A549 treated with AZD9567 at 1 μM for 4 hours (cell line): ENCODE measurements around the gene CRX. TPM values are rescaled to one million over a fixed set of nuclear protein-coding genes. Genes with fewer than 3 reads are reported as not detected.

Source experiments
- total RNA-seq: library from RNA; stranded (reverse); fragments of 200-300 nt; extraction: Qiagen RNA extraction; gene quantifications from 5 replicates; pipeline ENCODE4 v1.2.3, GENCODE V29; 2022; ENCODE audit not compliant: insufficient read depth

Gene CRX
- not detected in 5 replicates for total RNA-seq

GRCh38 chr19:47821460-47822020, at the start of gene CRX:
TSS of gene CRX (plus strand) at chr19:47821937. CDS start at chr19:47834444, 12,507 bp downstream.

GRCh38 chr19:47778049-47778953, 43.4 kb upstream of the CRX start, which contains the start of gene SELENOW:
TSS of gene SELENOW (plus strand) at chr19:47778703. CDS start at chr19:47778786, 83 bp downstream.

DNA sequence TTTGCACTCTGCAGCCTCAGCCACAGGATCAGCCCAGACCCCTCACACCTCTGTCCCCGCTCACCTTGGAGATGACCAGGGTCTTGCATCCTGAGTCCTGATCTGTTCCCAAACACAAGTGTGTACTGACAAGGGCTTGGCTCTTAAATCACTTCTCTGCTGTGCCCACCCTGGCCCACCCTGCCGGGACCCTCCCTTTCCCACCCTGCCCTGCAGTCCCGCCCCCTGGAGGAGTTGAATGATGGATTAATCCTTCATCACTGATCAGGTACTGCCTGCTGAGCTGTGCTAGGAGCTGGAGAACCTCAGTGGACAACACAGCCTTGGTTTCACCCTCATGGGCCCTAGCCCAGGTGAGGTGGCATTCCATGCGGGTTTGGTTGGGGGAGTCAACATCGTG, 17.3 kb upstream of the CRX start, which contains the start of gene TPRX1:
TSS of gene TPRX1 (minus strand) at position 101 of the 400 bp plus-strand sequence. CDS start at position 89, 12 bp downstream.

GRCh38 chr19:47858646-47859285, 37.0 kb downstream of the CRX start, which contains the start of gene TPRX2:
TSS of gene TPRX2 (plus strand) at chr19:47859235. CDS start at chr19:47859247, 12 bp downstream.

GRCh38 chr19:47886010-47886559, 64.3 kb downstream of the CRX start, which contains the start of gene SULT2A1:
TSS of gene SULT2A1 (minus strand) at chr19:47886315. CDS start at chr19:47886257, 58 bp downstream.

Other genes starting within 250 kb of the CRX start
- not detected in 5 replicates for gene ZNF541, start 248.8 kb upstream of the CRX start, total RNA-seq
- 8.8 to 14.6 TPM (median 13.8 TPM) in 5 replicates for gene BICRA, start 212.8 kb upstream of the CRX start, total RNA-seq
- 116 to 142 TPM (median 133 TPM) in 5 replicates for gene EHD2, start 108.5 kb upstream of the CRX start, total RNA-seq
- 212 to 257 TPM (median 252 TPM) in 5 replicates for gene NOP53, start 76.4 kb upstream of the CRX start, total RNA-seq
- 125 to 175 TPM (median 158 TPM) in 5 replicates for gene SELENOW, start 43.2 kb upstream of the CRX start, total RNA-seq
- gene TPRX1, start 17.4 kb upstream of the CRX start, total RNA-seq, result not detected in 5 replicates
- gene TPRX2, start 37.3 kb downstream of the CRX start, total RNA-seq, result not detected in 5 replicates
- gene SULT2A1, start 64.4 kb downstream of the CRX start, total RNA-seq, result not detected in 5 replicates
- not detected in 5 replicates for gene BSPH1, start 170.2 kb downstream of the CRX start, total RNA-seq
- gene ELSPBP1, start 172.7 kb downstream of the CRX start, total RNA-seq, result not detected in 5 replicates
- not detected in 5 replicates for gene CABP5, start 222.1 kb downstream of the CRX start, total RNA-seq